GM12878 (cell line): ENCODE measurements around the gene POLR3K. TPM values are rescaled to one million over a fixed set of nuclear protein-coding genes. Genes with fewer than 3 reads are reported as not detected.

ENCODE experiments used
- ATAC-seq: fragments of 200-7000 bp; cut with Tn5 transposase; 3 replicates; pipeline ENCODE4 v1.9.1; 2020; ENCODE audit warnings: mild to moderate bottlenecking, moderate library complexity
- BruUV-seq: library from RNA; stranded (reverse); fragments of 400-500 nt; replicated peaks from 2 replicates; lab custom pipeline; 2021; lab: Mats Ljungman, UMichigan
- CTCF ChIA-PET: fragments of 300-600 bp; sonication (Branson Sonifier 250); formaldehyde crosslinking; extraction: SDS; loops from one replicate; lab custom pipeline; 2021; ENCODE audit warnings: inconsistent platforms; lab: Yijun Ruan, JAX
- POLR2A ChIA-PET: fragments of 350-600 bp; formaldehyde crosslinking; extraction: SDS; loops from one replicate; lab custom pipeline; 2021; ENCODE audit warnings: inconsistent platforms; lab: Charles Lee
- RAD21 ChIA-PET: fragments of 300-600 bp; sonication (Branson Sonifier 250); formaldehyde crosslinking; loops from one replicate; lab custom pipeline; 2023; ENCODE audit warnings: antibody characterized with exemption; ENCODE audit not compliant: unreplicated experiment; lab: Charles Lee
- SMC1A ChIA-PET: fragments of 300-600 bp; sonication (Branson Sonifier 250); formaldehyde crosslinking; loops from one replicate; lab custom pipeline; 2023; ENCODE audit not compliant: unreplicated experiment, uncharacterized antibody; lab: Charles Lee
- DNase-seq: peaks from one replicate; pipeline ENCODE4 v3.0.0-alpha.2; 2011; ENCODE audit warnings: low read depth, low spot score
- FAIRE-seq: peaks from 3 replicates; lab custom pipeline; 2011; peaks lifted over from hg19 to GRCh38; lab: Jason Lieb, UNC
- H2AFZ ChIP-seq: 2 replicates; pipeline ENCODE4 v1.6.0; 2011; ENCODE audit warnings: low read depth, low read length, control low read depth; ENCODE audit not compliant: control insufficient read depth
- H3K27ac ChIP-seq: 2 replicates; pipeline ENCODE4 v1.5.1; 2011; ENCODE audit warnings: control low read depth; ENCODE audit not compliant: control insufficient read depth, insufficient read depth
- H3K27me3 ChIP-seq, 2 experiments: replicated peaks in 1 of 2; 2 replicates each; pipeline versions ENCODE4 v1.6.0 to v1.6.1; 2011; ENCODE audit warnings: low read length in 1 of 2; ENCODE audit not compliant: control insufficient read depth in 2 of 2, insufficient read depth in 2 of 2
- H3K36me3 ChIP-seq, 2 experiments: 2 replicates each; pipeline ENCODE4 v1.5.1; 2011; ENCODE audit warnings: low read length in 1 of 2; ENCODE audit not compliant: control insufficient read depth in 2 of 2, insufficient read depth in 2 of 2
- H3K4me1 ChIP-seq: 2 replicates; pipeline ENCODE4 v1.6.1; 2011; ENCODE audit warnings: mild to moderate bottlenecking, low read length, moderate library complexity, mixed read lengths; ENCODE audit not compliant: control insufficient read depth, insufficient read depth
- H3K4me2 ChIP-seq: 2 replicates; pipeline ENCODE4 v1.6.0; 2011; ENCODE audit warnings: control low read depth; ENCODE audit not compliant: control insufficient read depth, insufficient read depth
- H3K4me3 ChIP-seq: fragments of 200-600 bp; sonication (generic); 2 replicates; pipeline ENCODE4 v1.5.1; 2016
- H3K79me2 ChIP-seq: 2 replicates; pipeline ENCODE4 v1.6.0; 2011; ENCODE audit warnings: low read length; ENCODE audit not compliant: control insufficient read depth, insufficient read depth
- H3K9ac ChIP-seq: 2 replicates; pipeline ENCODE4 v1.8.0; 2011; ENCODE audit warnings: low read length, control low read depth, mixed read lengths; ENCODE audit not compliant: control insufficient read depth, insufficient read depth
- H3K9me3 ChIP-seq: replicated peaks from 3 replicates; pipeline ENCODE4 v1.5.1; 2011; ENCODE audit warnings: mild to moderate bottlenecking, low read length; ENCODE audit not compliant: control insufficient read depth, insufficient read depth
- H4K20me1 ChIP-seq: 2 replicates; pipeline ENCODE4 v1.6.0; 2011; ENCODE audit not compliant: control insufficient read depth, insufficient read depth
- CBFB ChIP-seq: IDR thresholded peaks from 2 replicates; pipeline ENCODE4 v1.6.1; 2016; ENCODE audit warnings: antibody characterized with exemption, low read depth
- WGBS: methylation state at CpG from one replicate; pipeline ENCODE4 v1.1.6; 2016; ENCODE audit warnings: low lambda C conversion rate; ENCODE audit not compliant: insufficient replicate concordance, insufficient coverage; ENCODE audit errors: missing lambda C conversion rate; 5-methylcytosine and 5-hydroxymethylcytosine counted together
- in situ Hi-C: fragments of 300-500 bp; cut with MboI; formaldehyde crosslinking; loops from 9 replicates; pipeline ENCODE4 v1.14.3; 2018; ENCODE audit warnings: mixed read lengths
- intact Hi-C: fragments of 100-400 bp; cut with micrococcal nuclease; formaldehyde crosslinking; loops from one replicate; pipeline ENCODE4 v1.14.2; 2022; ENCODE audit not compliant: unreplicated experiment
- polyA plus RNA-seq, 11 experiments: library from polyadenylated mRNA; depleted of rRNA in 4 of 11; unstranded in 6 of 11; stranded (reverse) in 5 of 11; fragments of >200 nt; fragmentation: Nextera tagmentation in 4 of 11; fragmentation: Illumina TruSeq in 1 of 11; extraction: Ambion mirVana in 4 of 11; extraction: Trizol in 1 of 11; gene quantifications; 1 replicate in 1 of 11; 2 replicates in 10 of 11; pipeline versions ENCODE4 v1.2.1 to v1.2.3, GENCODE V29; 2011 to 2016; ENCODE audit warnings: inconsistent platforms in 2 of 11, missing spikeins in 2 of 11, low read depth in 1 of 11
- total RNA-seq, 4 experiments: library from RNA; depleted of rRNA in 3 of 4; stranded (reverse); fragments of >200 nt in 3 of 4; fragmentation: Illumina TruSeq in 1 of 4; extraction: Trizol in 1 of 4; gene quantifications; 2 replicates each; pipeline versions ENCODE4 v1.2.1 to v1.2.3, GENCODE V29; 2013 to 2021
- TF ChIP-seq, protein P1 (sequence below): fragments of 450-650 bp; formaldehyde crosslinking; IDR thresholded peaks from 2 replicates; pipeline ENCODE4 v1.4.0; 2020; ENCODE audit warnings: mild to moderate bottlenecking, moderate library complexity
- TF ChIP-seq, protein P2 (sequence below): IDR thresholded peaks from 2 replicates; pipeline ENCODE4 v1.6.1; 2012; ENCODE audit warnings: low read depth, low read length, improper control_type of control experiment
- TF ChIP-seq, protein P3 (sequence below): fragments of 450-650 bp; IDR thresholded peaks from 2 replicates; pipeline ENCODE4 v1.6.1; 2018; ENCODE audit warnings: mild to moderate bottlenecking, low read depth, moderate library complexity; ENCODE audit not compliant: partially characterized antibody

The POLR3K gene
- total and polyA plus RNA-seq, 10 of the 15 experiments (the other 5 are each of a cell fraction or from before 2014, with no cell fraction given): 25.3 to 222 (median 64.0) TPM

DNA sequence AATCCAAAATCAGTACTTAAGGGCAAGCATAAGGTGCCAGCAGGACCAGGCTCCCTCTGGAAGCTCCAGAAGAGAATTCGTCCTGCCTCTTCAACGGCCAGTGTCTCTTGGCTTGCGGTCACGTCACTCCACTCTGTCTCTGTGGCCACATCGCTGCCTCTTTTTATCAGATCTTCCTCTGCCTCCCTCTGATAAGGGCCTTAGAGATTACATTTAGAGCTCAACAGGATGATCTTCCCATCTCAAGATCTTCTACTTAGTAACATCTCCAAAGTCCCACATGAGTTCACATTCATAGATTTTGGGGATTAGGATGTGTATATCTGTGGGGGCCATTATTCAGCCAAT lies 41.5 kb upstream of the POLR3K start (continued):
- TF ChIP-seq, protein P1, sequence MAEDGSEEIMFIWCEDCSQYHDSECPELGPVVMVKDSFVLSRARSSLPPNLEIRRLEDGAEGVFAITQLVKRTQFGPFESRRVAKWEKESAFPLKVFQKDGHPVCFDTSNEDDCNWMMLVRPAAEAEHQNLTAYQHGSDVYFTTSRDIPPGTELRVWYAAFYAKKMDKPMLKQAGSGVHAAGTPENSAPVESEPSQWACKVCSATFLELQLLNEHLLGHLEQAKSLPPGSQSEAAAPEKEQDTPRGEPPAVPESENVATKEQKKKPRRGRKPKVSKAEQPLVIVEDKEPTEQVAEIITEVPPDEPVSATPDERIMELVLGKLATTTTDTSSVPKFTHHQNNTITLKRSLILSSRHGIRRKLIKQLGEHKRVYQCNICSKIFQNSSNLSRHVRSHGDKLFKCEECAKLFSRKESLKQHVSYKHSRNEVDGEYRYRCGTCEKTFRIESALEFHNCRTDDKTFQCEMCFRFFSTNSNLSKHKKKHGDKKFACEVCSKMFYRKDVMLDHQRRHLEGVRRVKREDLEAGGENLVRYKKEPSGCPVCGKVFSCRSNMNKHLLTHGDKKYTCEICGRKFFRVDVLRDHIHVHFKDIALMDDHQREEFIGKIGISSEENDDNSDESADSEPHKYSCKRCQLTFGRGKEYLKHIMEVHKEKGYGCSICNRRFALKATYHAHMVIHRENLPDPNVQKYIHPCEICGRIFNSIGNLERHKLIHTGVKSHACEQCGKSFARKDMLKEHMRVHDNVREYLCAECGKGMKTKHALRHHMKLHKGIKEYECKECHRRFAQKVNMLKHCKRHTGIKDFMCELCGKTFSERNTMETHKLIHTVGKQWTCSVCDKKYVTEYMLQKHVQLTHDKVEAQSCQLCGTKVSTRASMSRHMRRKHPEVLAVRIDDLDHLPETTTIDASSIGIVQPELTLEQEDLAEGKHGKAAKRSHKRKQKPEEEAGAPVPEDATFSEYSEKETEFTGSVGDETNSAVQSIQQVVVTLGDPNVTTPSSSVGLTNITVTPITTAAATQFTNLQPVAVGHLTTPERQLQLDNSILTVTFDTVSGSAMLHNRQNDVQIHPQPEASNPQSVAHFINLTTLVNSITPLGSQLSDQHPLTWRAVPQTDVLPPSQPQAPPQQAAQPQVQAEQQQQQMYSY (CRISPR knock-in tag): no peak

DNA sequence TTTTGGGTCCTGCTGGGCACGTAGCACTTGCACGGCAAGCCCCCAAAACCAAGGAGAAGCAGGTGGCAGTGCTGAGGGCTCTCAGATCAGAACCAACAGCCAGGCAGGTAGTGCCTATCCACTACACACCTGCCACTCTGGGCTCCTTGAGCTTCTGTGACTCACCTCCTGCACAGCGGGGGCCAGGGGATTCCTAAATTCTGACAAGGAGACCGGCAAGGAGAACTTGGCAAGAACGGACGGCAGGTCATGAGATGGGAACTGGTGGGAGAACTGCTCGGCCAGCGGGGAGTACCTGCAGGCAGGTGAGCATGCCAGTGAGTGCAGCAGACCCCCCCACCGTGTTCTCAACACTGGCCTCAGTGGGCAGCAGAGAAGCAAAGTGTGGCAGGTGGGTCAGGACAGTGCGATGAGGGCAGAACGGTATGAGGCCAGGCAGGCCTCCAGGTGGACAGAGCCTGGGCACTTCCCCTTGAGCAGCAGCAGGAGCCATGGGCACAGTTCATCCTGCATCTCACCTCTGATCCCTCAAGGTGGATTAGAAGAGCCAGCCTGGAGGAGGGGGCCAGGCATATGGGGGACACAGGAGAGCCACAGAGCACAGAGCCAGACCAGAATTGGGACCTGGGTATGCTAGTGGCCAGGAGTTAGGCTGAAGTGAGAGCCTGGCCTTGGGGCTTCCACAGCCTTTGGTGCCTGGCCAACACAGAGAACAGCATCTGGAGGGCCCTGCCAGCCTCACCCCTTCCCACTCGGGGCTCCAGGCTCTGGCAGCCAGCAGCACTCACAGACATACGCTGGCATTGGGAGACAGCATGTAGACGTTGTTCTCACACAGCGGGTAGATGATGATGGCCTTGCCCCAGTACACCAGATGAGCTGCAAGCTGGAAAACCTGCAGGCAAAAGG lies 39.3 kb upstream of the POLR3K start:
- no peaks in the 10 kb centered on the region for H3K4me1 ChIP-seq
- no peaks in the 10 kb centered on the region for H4K20me1 ChIP-seq
- peaks cover 6 to 10% of the 10 kb centered on the region in 2 experiments; a peak in 3 of 4 replicates for H3K36me3 ChIP-seq
- ChIA-PET CTCF (interaction anchor here (1.1 to 7.9 kb wide), 6 partner anchors 13 to 53 kb away, joined by 4 to 319 read pairs (median 6); partner anchors contain the start of genes MPG, POLR3K, RHBDF1 and SNRNP25), SMC1A (interaction anchor here (1.1 to 5.7 kb wide), 2 partner anchors 17 to 27 kb away, joined by 3 to 77 read pairs; no protein-coding TSS in a partner anchor), RAD21 (interaction anchor here (1.5 to 6.5 kb wide), 2 partner anchors 27 kb away, joined by 6 to 132 read pairs; no protein-coding TSS in a partner anchor), POLR2A (interaction anchor here (1.0 kb wide), 1 partner anchor 16 kb away, joined by 3 read pairs; no protein-coding TSS in a partner anchor)
- TF ChIP-seq, protein P2, sequence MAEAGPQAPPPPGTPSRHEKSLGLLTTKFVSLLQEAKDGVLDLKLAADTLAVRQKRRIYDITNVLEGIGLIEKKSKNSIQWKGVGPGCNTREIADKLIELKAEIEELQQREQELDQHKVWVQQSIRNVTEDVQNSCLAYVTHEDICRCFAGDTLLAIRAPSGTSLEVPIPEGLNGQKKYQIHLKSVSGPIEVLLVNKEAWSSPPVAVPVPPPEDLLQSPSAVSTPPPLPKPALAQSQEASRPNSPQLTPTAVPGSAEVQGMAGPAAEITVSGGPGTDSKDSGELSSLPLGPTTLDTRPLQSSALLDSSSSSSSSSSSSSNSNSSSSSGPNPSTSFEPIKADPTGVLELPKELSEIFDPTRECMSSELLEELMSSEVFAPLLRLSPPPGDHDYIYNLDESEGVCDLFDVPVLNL: no peak
- TF ChIP-seq CBFB: no peak
- TF ChIP-seq, protein P3, sequence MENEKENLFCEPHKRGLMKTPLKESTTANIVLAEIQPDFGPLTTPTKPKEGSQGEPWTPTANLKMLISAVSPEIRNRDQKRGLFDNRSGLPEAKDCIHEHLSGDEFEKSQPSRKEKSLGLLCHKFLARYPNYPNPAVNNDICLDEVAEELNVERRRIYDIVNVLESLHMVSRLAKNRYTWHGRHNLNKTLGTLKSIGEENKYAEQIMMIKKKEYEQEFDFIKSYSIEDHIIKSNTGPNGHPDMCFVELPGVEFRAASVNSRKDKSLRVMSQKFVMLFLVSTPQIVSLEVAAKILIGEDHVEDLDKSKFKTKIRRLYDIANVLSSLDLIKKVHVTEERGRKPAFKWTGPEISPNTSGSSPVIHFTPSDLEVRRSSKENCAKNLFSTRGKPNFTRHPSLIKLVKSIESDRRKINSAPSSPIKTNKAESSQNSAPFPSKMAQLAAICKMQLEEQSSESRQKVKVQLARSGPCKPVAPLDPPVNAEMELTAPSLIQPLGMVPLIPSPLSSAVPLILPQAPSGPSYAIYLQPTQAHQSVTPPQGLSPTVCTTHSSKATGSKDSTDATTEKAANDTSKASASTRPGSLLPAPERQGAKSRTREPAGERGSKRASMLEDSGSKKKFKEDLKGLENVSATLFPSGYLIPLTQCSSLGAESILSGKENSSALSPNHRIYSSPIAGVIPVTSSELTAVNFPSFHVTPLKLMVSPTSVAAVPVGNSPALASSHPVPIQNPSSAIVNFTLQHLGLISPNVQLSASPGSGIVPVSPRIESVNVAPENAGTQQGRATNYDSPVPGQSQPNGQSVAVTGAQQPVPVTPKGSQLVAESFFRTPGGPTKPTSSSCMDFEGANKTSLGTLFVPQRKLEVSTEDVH: no peak
- H3K27ac ChIP-seq: no peak overlapping the region
- H3K27me3 ChIP-seq: no peaks in the 10 kb centered on the region
- no peak for DNase-seq
- BruUV-seq: no TSS peak
- 89% methylated on average over 15 of the region's 15 CpGs for WGBS
- H3K9ac ChIP-seq: no peak overlapping the region
- no peak overlapping the region for H2AFZ ChIP-seq
- intact Hi-C loops (no loop called here), in situ Hi-C loops (no loop called here)
- no peaks in the 10 kb centered on the region for H3K9me3 ChIP-seq
- H3K4me2 ChIP-seq: no peak overlapping the region
- no peaks in the 10 kb centered on the region for H3K79me2 ChIP-seq
- no peak for FAIRE-seq
- no peak overlapping the region for H3K4me3 ChIP-seq
- ATAC-seq: no peak
